BLaER1 treated with 17β-estradiol and CSF1 and Interleukin-3, amounts not matched to agents 10 nM and 100 nM (cell line): ENCODE results near the gene PPP1R3G.

Source experiments
- H3K27ac ChIP-seq, 11 experiments: shearing (Covaris generic); formaldehyde crosslinking; 2 replicates each; pipeline ENCODE4 v1.8.1; 2022
- H3K27me3 ChIP-seq, 11 experiments: shearing (Covaris generic); formaldehyde crosslinking; 2 replicates each; pipeline ENCODE4 v1.8.1; 2022
- H3K36me3 ChIP-seq, 11 experiments: shearing (Covaris generic); formaldehyde crosslinking; 2 replicates each; pipeline ENCODE4 v1.8.1; 2022
- H3K4me1 ChIP-seq, 10 experiments: shearing (Covaris generic); formaldehyde crosslinking; 2 replicates each; pipeline ENCODE4 v1.8.1; 2022
- H3K4me2 ChIP-seq, 11 experiments: shearing (Covaris generic); formaldehyde crosslinking; 2 replicates each; pipeline ENCODE4 v1.8.1; 2022
- H3K4me3 ChIP-seq, 10 experiments: shearing (Covaris generic); formaldehyde crosslinking; 2 replicates each; pipeline ENCODE4 v1.8.1; 2022
- H3K9ac ChIP-seq, 11 experiments: shearing (Covaris generic); formaldehyde crosslinking; 2 replicates each; pipeline ENCODE4 v1.8.1; 2022
- H3K9me3 ChIP-seq, 11 experiments: shearing (Covaris generic); formaldehyde crosslinking; replicated peaks in 1 of 11; 2 replicates each; pipeline ENCODE4 v1.8.1; 2022
- H4K20me1 ChIP-seq, 11 experiments: shearing (Covaris generic); formaldehyde crosslinking; 2 replicates each; pipeline ENCODE4 v1.8.1; 2022
- Cebpa-rat ChIP-seq, 11 experiments: shearing (Covaris generic); IDR thresholded peaks; 2 replicates each; pipeline ENCODE4 v1.8.1; 2022

The PPP1R3G gene

DNA sequence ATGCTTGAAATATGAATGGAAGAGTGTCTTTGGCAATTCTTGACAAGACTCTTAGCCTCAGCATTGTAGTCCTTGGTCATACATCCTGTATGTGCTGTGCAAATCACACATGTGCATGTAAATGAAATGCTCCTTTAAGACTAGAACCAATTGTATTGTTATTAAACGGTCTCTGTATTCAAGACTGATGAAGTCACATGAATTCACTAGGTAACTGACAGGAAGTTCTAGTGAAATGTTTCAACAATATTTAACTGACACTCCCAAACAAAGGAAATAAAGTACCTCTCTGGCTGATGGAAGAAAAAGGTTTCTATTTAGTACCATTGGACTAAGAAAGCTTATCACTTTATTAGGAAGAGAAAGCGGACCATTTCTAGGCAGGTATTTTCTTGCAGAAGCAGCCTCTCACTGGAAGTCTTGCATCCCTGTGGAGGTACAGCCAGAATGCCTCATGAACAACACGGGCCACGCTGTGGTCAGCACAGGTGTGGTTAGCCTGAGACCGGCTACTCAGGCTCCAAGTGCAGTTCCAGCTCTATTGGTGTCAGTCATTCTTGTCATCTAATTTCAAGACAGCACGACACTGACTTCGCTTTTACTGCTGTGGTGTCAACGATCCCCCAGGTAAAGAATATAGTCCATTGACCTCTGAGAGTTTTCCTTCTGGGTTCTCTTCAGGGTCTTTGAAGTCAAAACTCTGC, 17.3 kb downstream of the PPP1R3G start:
- peaks cover 0 to 24% (median 5%) of the 10 kb centered on the region in 11 experiments; a peak in 10 of 22 replicates for H3K36me3 ChIP-seq
- TF ChIP-seq Cebpa-rat (IDR thresholded peaks at IDR 0.05), result no peak
- no peak overlapping the region for H3K4me3 ChIP-seq
- peaks cover 0 to 23% (median 12%) of the 10 kb centered on the region in 10 experiments; a peak in 15 of 20 replicates for H3K4me1 ChIP-seq
- no peaks in the 10 kb centered on the region for H3K27me3 ChIP-seq
- H3K4me2 ChIP-seq, result peak overlapping the region in 2 of 11 experiments; percentile 3 to 55; a peak in 2 of 22 replicates
- H3K27ac ChIP-seq, result no peak overlapping the region
- peaks cover 0 to 7% (median 5%) of the 10 kb centered on the region in 11 experiments; a peak in 7 of 22 replicates for H3K9me3 ChIP-seq
- 0 out of 22 replicates have a peak, but pooled peaks cover 0 to 9% (median 0%) of the 10 kb centered on the region in 11 experiments for H4K20me1 ChIP-seq
- no peak overlapping the region for H3K9ac ChIP-seq

DNA sequence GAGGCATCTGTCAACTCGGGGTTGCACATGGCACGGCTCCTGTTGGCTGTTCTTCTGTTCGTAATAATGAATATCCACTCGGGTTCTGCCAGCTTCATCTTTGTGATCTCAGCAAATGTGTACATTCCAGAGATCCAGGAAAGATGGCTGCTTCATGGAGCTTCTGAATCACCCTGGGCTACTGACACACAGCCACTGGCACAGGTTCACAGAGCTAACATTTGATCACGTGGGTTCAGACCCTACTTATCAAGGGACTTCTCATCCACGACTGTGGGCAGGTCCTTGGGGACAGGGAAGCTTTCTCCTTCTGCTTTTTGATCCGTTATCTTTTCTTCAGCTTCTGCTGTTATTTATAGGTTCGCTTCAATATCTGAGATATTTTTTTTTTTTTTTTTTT, 18.1 kb downstream of the PPP1R3G start:
- Histone ChIP-seq H3K27ac (no peak overlapping the region), H3K4me1 (peaks cover 0 to 23% (median 12%) of the 10 kb centered on the region in 10 experiments; a peak in 15 of 20 replicates), H3K4me2 (peak overlapping the region in 9 of 11 experiments; percentile 18 to 55 (median 36); a peak in 12 of 22 replicates), H3K36me3 (peaks cover 0 to 32% (median 8%) of the 10 kb centered on the region in 11 experiments; a peak in 12 of 22 replicates), H3K9ac (no peak overlapping the region), H3K9me3 (peaks cover 0 to 7% (median 5%) of the 10 kb centered on the region in 11 experiments; a peak in 7 of 22 replicates), H4K20me1 (0 out of 22 replicates have a peak, but pooled peaks cover 0 to 13% (median 0%) of the 10 kb centered on the region in 11 experiments), H3K27me3 (no peaks in the 10 kb centered on the region), H3K4me3 (no peak overlapping the region)
- TF ChIP-seq Cebpa-rat (IDR thresholded peaks at IDR 0.05), result no peak

DNA sequence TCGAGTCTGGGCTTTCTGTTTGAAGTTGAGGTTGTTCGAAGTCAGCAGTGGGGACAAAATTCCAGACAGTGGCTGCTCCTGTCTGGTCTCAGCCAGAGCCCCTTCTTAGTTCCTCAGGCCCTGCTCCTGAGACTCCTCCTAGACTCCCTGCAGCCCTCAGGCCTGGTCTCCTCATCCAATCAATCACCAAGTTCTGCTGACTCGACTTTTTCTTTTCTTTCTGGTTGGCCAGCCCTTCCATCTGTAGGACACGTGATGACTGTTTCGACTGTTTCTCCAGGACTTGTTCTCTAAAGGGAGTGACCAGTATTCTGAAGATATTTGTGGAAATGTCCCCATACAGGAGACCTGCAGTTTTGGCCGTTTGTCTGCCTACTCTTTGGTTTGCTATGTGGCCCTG, 19.5 kb downstream of the PPP1R3G start:
- no peak overlapping the region for H3K9ac ChIP-seq
- H3K27me3 ChIP-seq, result no peaks in the 10 kb centered on the region
- H3K36me3 ChIP-seq, result peaks cover 0 to 46% (median 20%) of the 10 kb centered on the region in 11 experiments; a peak in 15 of 22 replicates
- peaks cover 0 to 23% (median 12%) of the 10 kb centered on the region in 10 experiments; a peak in 15 of 20 replicates for H3K4me1 ChIP-seq
- H4K20me1 ChIP-seq, result peaks cover 0 to 28% (median 0%) of the 10 kb centered on the region in 11 experiments; a peak in 6 of 22 replicates
- peaks cover 0 to 7% (median 5%) of the 10 kb centered on the region in 11 experiments; a peak in 7 of 22 replicates for H3K9me3 ChIP-seq
- TF ChIP-seq Cebpa-rat (IDR thresholded peaks at IDR 0.05), result no peak
- no peak overlapping the region for H3K4me3 ChIP-seq
- no peak overlapping the region for H3K27ac ChIP-seq
- H3K4me2 ChIP-seq, result no peak overlapping the region

DNA sequence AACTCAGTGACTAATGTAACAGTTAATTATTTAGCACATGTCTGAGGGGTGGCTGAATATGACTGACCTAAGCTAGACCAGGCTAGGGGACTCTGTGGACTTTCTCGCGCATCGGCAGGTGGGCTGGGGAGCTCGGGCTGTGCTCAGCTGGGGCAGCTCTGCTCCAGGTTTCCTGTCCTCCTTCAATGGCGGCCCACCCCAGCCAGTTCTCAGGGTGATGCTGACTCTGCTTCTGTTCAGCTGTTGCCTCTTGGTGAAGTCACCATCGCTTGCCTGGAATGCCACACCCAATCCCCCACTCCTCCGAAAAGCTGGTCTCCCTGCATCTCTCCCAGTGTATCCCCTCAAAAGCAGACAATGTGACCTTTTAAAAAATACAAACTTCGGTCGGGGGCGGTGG, 20.0 kb downstream of the PPP1R3G start:
- H3K27me3 ChIP-seq, result no peaks in the 10 kb centered on the region
- H3K4me1 ChIP-seq, result peaks cover 0 to 23% (median 12%) of the 10 kb centered on the region in 10 experiments; a peak in 15 of 20 replicates
- no peak overlapping the region for H3K4me3 ChIP-seq
- no peak for TF ChIP-seq Cebpa-rat (IDR thresholded peaks at IDR 0.05)
- peaks cover 0 to 31% (median 0%) of the 10 kb centered on the region in 11 experiments; a peak in 6 of 22 replicates for H4K20me1 ChIP-seq
- H3K9ac ChIP-seq, result no peak overlapping the region
- H3K27ac ChIP-seq, result no peak overlapping the region
- H3K9me3 ChIP-seq, result peaks cover 0 to 7% (median 5%) of the 10 kb centered on the region in 11 experiments; a peak in 7 of 22 replicates
- no peak overlapping the region for H3K4me2 ChIP-seq
- H3K36me3 ChIP-seq, result peaks cover 0 to 51% (median 24%) of the 10 kb centered on the region in 11 experiments; a peak in 16 of 22 replicates

DNA sequence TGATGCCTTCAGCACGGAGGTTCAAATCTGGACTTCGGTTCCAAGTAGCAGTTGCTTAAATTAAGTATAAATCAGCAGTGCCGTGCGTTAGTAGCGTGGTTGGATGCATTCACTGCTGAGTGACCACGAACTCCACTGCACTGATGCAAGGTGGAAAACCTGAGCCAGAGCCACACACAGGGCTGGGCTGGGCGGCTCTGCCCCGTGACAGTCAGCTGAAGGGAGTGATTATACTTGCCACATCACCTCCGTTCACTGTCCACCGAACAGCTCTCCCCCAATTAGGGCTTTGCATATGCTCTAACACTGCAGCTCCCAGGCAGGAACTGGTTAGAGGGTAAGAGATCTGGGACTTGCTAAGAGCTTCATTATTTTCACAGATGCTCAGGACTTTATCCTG, 22.2 kb downstream of the PPP1R3G start:
- Histone ChIP-seq H3K9me3 (no peaks in the 10 kb centered on the region), H3K36me3 (peaks cover 0 to 65% (median 44%) of the 10 kb centered on the region in 11 experiments; a peak in 19 of 22 replicates), H4K20me1 (peaks cover 0 to 50% (median 0%) of the 10 kb centered on the region in 11 experiments; a peak in 7 of 22 replicates), H3K4me2 (no peak overlapping the region), H3K9ac (no peak overlapping the region), H3K27ac (no peak overlapping the region), H3K4me3 (no peak overlapping the region), H3K27me3 (no peaks in the 10 kb centered on the region), H3K4me1 (peaks cover 0 to 30% (median 21%) of the 10 kb centered on the region in 10 experiments; a peak in 18 of 20 replicates)
- TF ChIP-seq Cebpa-rat (IDR thresholded peaks at IDR 0.05), result no peak

DNA sequence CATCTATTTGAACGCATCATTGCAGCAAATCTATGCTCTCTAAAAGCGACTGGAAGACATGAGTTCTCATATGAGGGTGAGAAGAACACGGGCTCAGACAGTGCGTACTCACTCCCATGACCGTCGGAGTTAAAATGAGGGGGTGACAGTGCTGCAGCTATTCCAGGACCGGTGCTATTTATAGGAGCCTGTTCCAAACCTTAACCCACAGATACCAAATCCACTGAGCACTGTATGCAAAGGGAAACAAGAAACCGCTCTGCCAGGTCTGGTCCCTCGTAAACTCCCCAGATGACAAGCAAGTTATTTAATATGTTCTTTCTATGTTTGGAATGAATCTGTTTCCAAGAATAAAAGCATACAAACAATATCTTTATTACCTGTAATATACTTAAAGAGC, 22.9 kb downstream of the PPP1R3G start:
- H3K4me1 ChIP-seq, result peaks cover 0 to 31% (median 25%) of the 10 kb centered on the region in 10 experiments; a peak in 18 of 20 replicates
- H3K4me2 ChIP-seq, result no peak overlapping the region
- no peaks in the 10 kb centered on the region for H3K27me3 ChIP-seq
- H3K9me3 ChIP-seq, result no peaks in the 10 kb centered on the region
- H3K9ac ChIP-seq, result no peak overlapping the region
- TF ChIP-seq Cebpa-rat (IDR thresholded peaks at IDR 0.05), result no peak
- H4K20me1 ChIP-seq, result peaks cover 0 to 57% (median 0%) of the 10 kb centered on the region in 11 experiments; a peak in 8 of 22 replicates
- H3K4me3 ChIP-seq, result no peak overlapping the region
- peaks cover 0 to 73% (median 47%) of the 10 kb centered on the region in 11 experiments; a peak in 19 of 22 replicates for H3K36me3 ChIP-seq
- no peak overlapping the region for H3K27ac ChIP-seq

DNA sequence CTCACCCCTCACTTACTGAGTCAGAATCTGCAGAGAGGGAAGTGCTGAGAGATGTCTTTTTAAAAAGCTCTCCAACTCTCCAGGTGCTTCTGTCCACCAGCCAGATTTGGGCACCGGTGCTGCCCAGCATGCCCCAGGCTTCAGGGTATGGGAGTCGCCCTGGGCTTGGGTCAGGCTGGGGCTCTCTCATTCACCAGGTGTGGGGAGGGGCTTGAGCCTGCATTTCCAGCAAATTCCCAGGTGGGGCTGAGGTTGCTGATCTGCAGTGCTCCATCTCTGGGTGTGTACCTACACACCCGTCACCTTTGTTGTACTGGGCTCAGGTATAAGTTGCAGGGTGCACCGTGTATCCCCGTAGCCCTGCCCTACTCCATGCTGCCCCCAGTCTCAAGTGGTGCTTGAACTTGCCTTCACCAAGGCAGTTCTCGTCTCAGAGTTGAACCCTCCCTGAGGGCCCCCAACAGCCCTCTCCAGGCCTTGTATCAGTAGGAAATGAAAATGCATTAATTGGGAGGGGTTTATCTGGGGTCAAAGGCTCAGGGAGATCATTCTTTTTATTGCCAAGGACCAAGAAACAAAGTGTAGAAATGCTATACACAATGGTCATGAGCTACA, 23.5 kb downstream of the PPP1R3G start:
- TF ChIP-seq Cebpa-rat (IDR thresholded peaks at IDR 0.05), result no peak
- Histone ChIP-seq H3K4me2 (no peak overlapping the region), H4K20me1 (peaks cover 0 to 63% (median 0%) of the 10 kb centered on the region in 11 experiments; a peak in 8 of 22 replicates), H3K9me3 (no peaks in the 10 kb centered on the region), H3K9ac (no peak overlapping the region), H3K4me3 (no peak overlapping the region), H3K4me1 (peaks cover 0 to 29% (median 23%) of the 10 kb centered on the region in 10 experiments; a peak in 18 of 20 replicates), H3K36me3 (peaks cover 0 to 78% (median 50%) of the 10 kb centered on the region in 11 experiments; a peak in 19 of 22 replicates), H3K27ac (no peak overlapping the region), H3K27me3 (no peaks in the 10 kb centered on the region)

DNA sequence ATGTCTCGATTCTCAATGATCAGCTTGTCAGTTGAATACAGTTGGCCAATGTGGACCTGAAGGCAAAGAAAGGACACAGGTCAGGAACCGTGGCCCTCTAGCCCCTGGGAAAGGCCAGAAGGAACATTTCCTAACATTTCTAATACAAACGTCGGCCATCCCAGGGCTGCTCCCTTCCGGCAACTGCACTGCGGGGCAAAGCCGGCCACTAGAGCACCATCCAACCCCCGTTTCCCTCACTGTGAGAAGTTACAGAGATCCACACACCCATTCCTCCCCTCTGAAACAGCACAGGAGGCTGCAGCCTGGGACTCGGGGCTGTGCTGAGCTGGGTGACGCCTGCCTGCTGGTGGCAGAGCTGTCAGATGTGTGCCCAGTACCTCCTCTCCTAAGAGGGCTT, 24.3 kb downstream of the PPP1R3G start:
- Histone ChIP-seq H3K4me3 (no peak overlapping the region), H4K20me1 (peaks cover 0 to 71% (median 0%) of the 10 kb centered on the region in 11 experiments; a peak in 8 of 22 replicates), H3K36me3 (peaks cover 0 to 84% (median 53%) of the 10 kb centered on the region in 11 experiments; a peak in 19 of 22 replicates), H3K4me2 (no peak overlapping the region), H3K27me3 (no peaks in the 10 kb centered on the region), H3K27ac (no peak overlapping the region), H3K4me1 (peaks cover 0 to 22% (median 19%) of the 10 kb centered on the region in 10 experiments; a peak in 17 of 20 replicates), H3K9me3 (no peaks in the 10 kb centered on the region), H3K9ac (no peak overlapping the region)
- no peak for TF ChIP-seq Cebpa-rat (IDR thresholded peaks at IDR 0.05)
